Activated CD8-positive, alpha-beta T cell treated with anti-CD3 and anti-CD28 coated beads for 36 hours (primary cell): ENCODE measurements around the gene UBA3. TPM values are rescaled to one million over a fixed set of nuclear protein-coding genes. Genes with fewer than 3 reads are reported as not detected.

Experiments used
- ATAC-seq: fragments of 200-7000 bp; cut with Tn5 transposase; one replicate; pipeline ENCODE4 v1.10.0; 2021; ENCODE audit warnings: mild to moderate bottlenecking, moderate library complexity
- CTCF ChIA-PET: fragments of 350-600 bp; sonication (Branson Sonifier 250); formaldehyde crosslinking; loops from one replicate; lab custom pipeline; 2021; ENCODE audit warnings: antibody characterized with exemption; lab: Charles Lee
- POLR2A ChIA-PET: fragments of 350-600 bp; sonication (Branson Sonifier 250); formaldehyde crosslinking; loops from one replicate; lab custom pipeline; 2021; ENCODE audit warnings: antibody characterized with exemption; lab: Charles Lee
- DNase-seq: peaks from one replicate; pipeline ENCODE4 v3.0.0-alpha.2; 2020
- H3K27ac Mint-ChIP-seq: one replicate; pipeline ENCODE4 v1.8.0; 2021; ENCODE audit warnings: mild to moderate bottlenecking, mixed read lengths
- H3K27me3 Mint-ChIP-seq: one replicate; pipeline ENCODE4 v1.8.0; 2021; ENCODE audit warnings: mixed read lengths
- H3K36me3 Mint-ChIP-seq: one replicate; pipeline ENCODE4 v1.8.0; 2021; ENCODE audit warnings: low read depth, mixed read lengths
- H3K4me1 Mint-ChIP-seq: one replicate; pipeline ENCODE4 v1.8.0; 2021; ENCODE audit warnings: low read depth, mixed read lengths
- H3K4me3 Mint-ChIP-seq: one replicate; pipeline ENCODE4 v1.8.0; 2021; ENCODE audit warnings: mild to moderate bottlenecking, moderate library complexity, mixed read lengths
- H3K9me3 Mint-ChIP-seq: one replicate; pipeline ENCODE4 v1.8.0; 2021; ENCODE audit warnings: mixed read lengths
- intact Hi-C: fragments of 100-400 bp; cut with micrococcal nuclease; formaldehyde crosslinking; loops from one replicate; pipeline ENCODE4 v1.10.0; 2022
- total RNA-seq, 2 experiments: library from RNA; stranded (reverse); gene quantifications; one replicate each; pipeline ENCODE4 v1.2.3, GENCODE V29; 2021
- TF ChIP-seq, protein P1 (sequence below): fragments of 200-600 bp; IDR thresholded peaks from one replicate; pipeline ENCODE4 v1.8.0; 2022; ENCODE audit warnings: antibody characterized with exemption, mild to moderate bottlenecking

The UBA3 gene
- total RNA-seq, 2 experiments from 2014 or later = 72.7 to 75.6 TPM

DNA sequence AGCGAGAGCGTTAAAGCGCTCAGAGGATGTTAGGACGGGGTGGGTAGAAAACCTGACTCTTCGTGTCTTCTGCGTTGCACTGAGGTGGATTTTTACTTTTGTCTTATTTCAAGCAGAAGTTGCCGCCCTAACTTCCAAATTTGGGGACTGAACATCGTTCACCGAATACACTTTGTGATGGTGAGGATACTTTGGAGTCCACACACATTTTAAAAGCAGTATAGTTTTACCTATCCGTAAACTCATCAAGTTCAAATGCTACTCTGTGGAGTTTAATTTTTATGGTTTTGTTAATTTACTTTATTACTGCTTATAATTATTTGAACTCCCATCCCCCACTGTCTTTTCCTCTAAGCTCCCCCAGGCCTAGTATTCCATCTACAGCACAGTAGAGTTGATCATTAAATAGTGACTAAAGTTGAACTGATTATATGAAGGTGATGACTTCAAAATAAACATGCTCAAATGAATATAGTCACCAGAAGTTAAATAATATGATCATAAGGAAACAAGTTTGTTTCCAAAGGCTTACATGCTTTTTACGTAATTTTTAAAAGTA lies 66.1 kb downstream of the UBA3 start:
- intact Hi-C loops = no loop called here
- ATAC-seq = no peak
- peaks cover 13% of the 10 kb centered on the region for H3K36me3 Mint-ChIP-seq
- H3K4me1 Mint-ChIP-seq = peaks cover 20% of the 10 kb centered on the region
- peak overlapping the region; percentile 80 for H3K4me3 Mint-ChIP-seq
- ChIA-PET POLR2A (interaction anchor here (0.6 to 1.4 kb wide), 6 partner anchors 32 to 1568 kb away, joined by 3 to 5 read pairs (median 3); partner anchors contain the start of gene TMF1), CTCF (interaction anchor here (0.6 to 1.4 kb wide), 5 partner anchors 10 to 75 kb away, joined by 3 to 4 read pairs (median 3); no protein-coding TSS in a partner anchor)
- TF ChIP-seq, protein P1, sequence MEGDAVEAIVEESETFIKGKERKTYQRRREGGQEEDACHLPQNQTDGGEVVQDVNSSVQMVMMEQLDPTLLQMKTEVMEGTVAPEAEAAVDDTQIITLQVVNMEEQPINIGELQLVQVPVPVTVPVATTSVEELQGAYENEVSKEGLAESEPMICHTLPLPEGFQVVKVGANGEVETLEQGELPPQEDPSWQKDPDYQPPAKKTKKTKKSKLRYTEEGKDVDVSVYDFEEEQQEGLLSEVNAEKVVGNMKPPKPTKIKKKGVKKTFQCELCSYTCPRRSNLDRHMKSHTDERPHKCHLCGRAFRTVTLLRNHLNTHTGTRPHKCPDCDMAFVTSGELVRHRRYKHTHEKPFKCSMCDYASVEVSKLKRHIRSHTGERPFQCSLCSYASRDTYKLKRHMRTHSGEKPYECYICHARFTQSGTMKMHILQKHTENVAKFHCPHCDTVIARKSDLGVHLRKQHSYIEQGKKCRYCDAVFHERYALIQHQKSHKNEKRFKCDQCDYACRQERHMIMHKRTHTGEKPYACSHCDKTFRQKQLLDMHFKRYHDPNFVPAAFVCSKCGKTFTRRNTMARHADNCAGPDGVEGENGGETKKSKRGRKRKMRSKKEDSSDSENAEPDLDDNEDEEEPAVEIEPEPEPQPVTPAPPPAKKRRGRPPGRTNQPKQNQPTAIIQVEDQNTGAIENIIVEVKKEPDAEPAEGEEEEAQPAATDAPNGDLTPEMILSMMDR = no peak
- H3K27me3 Mint-ChIP-seq = no peaks in the 10 kb centered on the region
- H3K9me3 Mint-ChIP-seq = peaks cover 1% of the 10 kb centered on the region
- DNase-seq = no peak
- peak overlapping the region; percentile 83 for H3K27ac Mint-ChIP-seq

DNA sequence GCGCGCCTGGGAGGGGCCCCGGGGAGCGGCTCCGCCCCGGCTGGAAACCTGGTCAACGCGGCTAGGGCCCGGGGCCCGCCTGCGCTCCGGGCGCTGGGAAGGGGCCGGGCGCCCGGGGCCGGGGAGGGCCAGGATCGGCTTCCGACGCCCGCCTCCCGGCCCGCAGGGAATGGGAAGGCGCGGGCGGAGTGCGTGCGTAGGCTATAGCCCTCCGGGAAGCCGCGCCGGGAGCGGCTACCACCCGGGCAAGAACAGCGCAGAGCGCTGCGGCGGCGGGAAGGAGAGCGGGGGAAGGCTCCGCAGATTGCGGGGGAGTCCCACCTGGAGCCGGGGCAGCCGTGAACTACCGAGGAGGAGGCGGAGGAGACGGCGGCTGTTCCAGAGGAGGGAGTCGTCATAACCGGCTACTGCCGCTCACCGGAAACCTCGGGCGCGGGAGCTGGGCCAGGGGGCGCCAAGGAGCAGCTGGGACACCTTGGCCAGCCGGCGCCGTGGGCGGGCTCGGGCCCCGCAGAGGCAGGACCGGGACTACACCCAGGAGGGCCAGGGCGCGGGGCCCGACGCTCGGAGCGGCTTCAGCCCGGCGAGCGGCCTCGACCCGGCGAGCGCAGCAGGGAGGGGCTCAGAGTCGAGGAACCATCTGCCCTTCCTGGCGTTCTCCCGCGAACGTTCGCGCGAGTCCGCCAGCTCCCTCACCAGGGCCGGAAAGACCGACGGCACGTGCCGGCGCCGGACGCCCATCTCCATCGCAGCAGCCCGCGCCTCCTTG lies 66.7 kb downstream of the UBA3 start, which contains the start of gene EOGT:
EOGT (minus strand) TSS at position 432 of the 769 bp plus-strand sequence. CDS start 3,838 bp downstream, outside the sequence.
- ChIA-PET CTCF (interaction anchor here (0.6 to 1.4 kb wide), 5 partner anchors 10 to 76 kb away, joined by 3 to 4 read pairs (median 3); no protein-coding TSS in a partner anchor), POLR2A (interaction anchor here (0.6 to 1.4 kb wide), 6 partner anchors 16 to 1567 kb away, joined by 3 to 5 read pairs (median 4); partner anchors contain the start of gene TMF1)
- no peaks in the 10 kb centered on the region for H3K27me3 Mint-ChIP-seq
- DNase-seq (peak; percentile 84), ATAC-seq (peak; percentile 81)
- H3K36me3 Mint-ChIP-seq = peaks cover 13% of the 10 kb centered on the region
- TF ChIP-seq, protein P1 = peak; percentile 59
- H3K4me1 Mint-ChIP-seq = peaks cover 20% of the 10 kb centered on the region
- peak within 1 kb of the TSS; percentile 80 for H3K4me3 Mint-ChIP-seq
- H3K27ac Mint-ChIP-seq = peak within 1 kb of the TSS; percentile 83
- peaks cover 1% of the 10 kb centered on the region for H3K9me3 Mint-ChIP-seq
- intact Hi-C loops = no loop called here

DNA sequence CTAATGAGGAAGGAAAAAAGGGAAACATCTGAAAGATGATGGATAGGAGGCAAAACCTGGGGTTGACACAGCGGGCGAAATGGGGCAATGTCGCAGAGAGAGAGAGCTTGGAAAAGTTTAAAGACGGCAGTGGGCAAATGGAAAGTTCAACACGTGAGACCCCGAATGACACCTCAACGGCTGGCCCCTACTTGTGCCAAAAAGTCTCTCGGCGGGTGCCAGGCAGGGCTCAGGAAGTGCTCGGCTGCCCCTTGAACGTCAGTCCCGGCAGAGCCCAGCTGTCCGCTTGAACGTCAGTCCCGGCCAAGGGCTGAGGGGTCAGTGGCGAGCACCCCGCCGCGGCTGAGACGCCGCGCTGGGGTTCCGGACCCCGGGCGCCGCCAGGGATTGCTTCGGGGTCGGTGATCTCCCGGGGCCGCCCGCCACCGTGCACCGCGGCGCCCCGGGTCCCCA lies 67.3 kb downstream of the UBA3 start:
- Mint-ChIP-seq H3K36me3 (peaks cover 13% of the 10 kb centered on the region), H3K4me1 (peaks cover 20% of the 10 kb centered on the region), H3K4me3 (peak overlapping the region; percentile 72), H3K9me3 (peaks cover 1% of the 10 kb centered on the region), H3K27me3 (no peaks in the 10 kb centered on the region), H3K27ac (peak overlapping the region; percentile 76)
- intact Hi-C loops = no loop called here
- TF ChIP-seq, protein P1 = no peak
- POLR2A ChIA-PET = interaction anchor here (1.0 kb wide), 1 partner anchor 16 kb away, joined by 4 read pairs; no protein-coding TSS in a partner anchor
- CTCF ChIA-PET = interaction anchor here (0.9 to 1.2 kb wide), 3 partner anchors 12 to 74 kb away, joined by 3 to 4 read pairs (median 3); no protein-coding TSS in a partner anchor
- ATAC-seq = no peak
- peak; percentile 29 for DNase-seq

DNA sequence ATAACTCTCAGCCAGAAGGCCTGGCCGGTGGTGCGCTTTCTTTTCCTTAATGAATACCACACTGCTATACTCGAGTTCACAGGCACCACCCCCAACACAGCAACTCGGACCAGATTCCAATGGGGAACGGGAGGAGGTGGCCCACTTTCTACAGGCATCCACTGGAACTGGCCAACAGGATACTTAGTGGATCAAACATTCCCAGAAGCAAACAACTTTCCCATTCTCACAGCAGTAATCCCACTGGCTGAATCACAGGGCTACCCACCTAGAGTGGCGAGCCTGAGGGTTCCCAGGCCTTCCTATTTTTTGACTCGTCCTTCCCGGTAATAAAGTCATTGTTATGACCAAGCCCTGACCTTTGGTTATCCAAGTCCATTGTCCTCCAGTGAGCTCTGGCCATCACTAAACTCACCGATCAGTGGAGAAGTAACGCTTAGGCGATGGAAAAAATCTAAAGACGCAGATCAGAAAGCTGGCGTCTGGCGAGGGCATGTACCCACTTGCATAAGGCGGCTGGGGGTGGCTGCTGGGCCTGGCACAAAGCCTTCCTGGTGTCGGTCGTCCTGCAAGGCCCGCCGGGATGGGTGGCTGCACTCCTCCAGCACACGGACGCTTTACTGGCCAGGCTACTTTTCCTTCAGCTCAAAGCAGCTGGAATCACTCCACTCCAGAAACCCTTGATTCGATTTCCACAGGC lies 67.9 kb downstream of the UBA3 start:
- peaks cover 20% of the 10 kb centered on the region for H3K4me1 Mint-ChIP-seq
- H3K27me3 Mint-ChIP-seq = no peaks in the 10 kb centered on the region
- peak overlapping the region; percentile 76 for H3K27ac Mint-ChIP-seq
- H3K9me3 Mint-ChIP-seq = peaks cover 1% of the 10 kb centered on the region
- ChIA-PET CTCF (interaction anchor here (0.9 kb wide), 1 partner anchor 75 kb away, joined by 4 read pairs; no protein-coding TSS in a partner anchor), POLR2A (interaction anchor here (1.0 to 1.9 kb wide), 2 partner anchors 15 to 80 kb away, joined by 4 to 5 read pairs; no protein-coding TSS in a partner anchor)
- intact Hi-C loops = no loop called here
- no peak for ATAC-seq
- TF ChIP-seq, protein P1 = no peak
- DNase-seq = no peak
- H3K4me3 Mint-ChIP-seq = peak overlapping the region; percentile 72
- H3K36me3 Mint-ChIP-seq = peaks cover 12% of the 10 kb centered on the region
